GM20000 (cell line): ENCODE measurements around the gene NOP10.

Experiments used
- DNase-seq: peaks from one replicate; pipeline ENCODE4 v3.0.0; 2012; ENCODE audit warnings: low spot score
- CTCF ChIP-seq: IDR thresholded peaks from 2 replicates; pipeline ENCODE4 v1.5.1; 2012; ENCODE audit warnings: mild to moderate bottlenecking, control low read depth; ENCODE audit errors: extremely low read depth, missing control alignments

NOP10 gene

GRCh38 chr15:34341381-34342212 is 1.3 kb downstream of the NOP10 start:
- no peak for DNase-seq
- TF ChIP-seq CTCF, result no peak

GRCh38 chr15:34339946-34340345 is 3.0 kb downstream of the NOP10 start:
- DNase-seq, result no peak
- no peak for TF ChIP-seq CTCF

GRCh38 chr15:34338347-34338746 is 4.6 kb downstream of the NOP10 start:
- TF ChIP-seq CTCF, result no peak
- DNase-seq, result no peak

GRCh38 chr15:34337557-34338306 is 5.2 kb downstream of the NOP10 start, which contains the start of gene SLC12A6:
Gene SLC12A6, minus strand, starts transcription at chr15:34337781. Its CDS starts 1,101 bp downstream, at chr15:34336680.
- DNase-seq, result peak; percentile 93
- no peak for TF ChIP-seq CTCF

- TF ChIP-seq CTCF, result no peak
- DNase-seq, result no peak
Observed at GRCh38 chr15:34336991-34337556, 5.9 kb downstream of the NOP10 start.

- no peak for DNase-seq
Observed at GRCh38 chr15:34336231-34336990, 6.5 kb downstream of the NOP10 start.

More at GRCh38 chr15:34336231-34336990, 6.5 kb downstream of the NOP10 start:
- TF ChIP-seq CTCF, result no peak
